ENCODE measurements around the gene MBNL2.

MBNL2 gene

DNA sequence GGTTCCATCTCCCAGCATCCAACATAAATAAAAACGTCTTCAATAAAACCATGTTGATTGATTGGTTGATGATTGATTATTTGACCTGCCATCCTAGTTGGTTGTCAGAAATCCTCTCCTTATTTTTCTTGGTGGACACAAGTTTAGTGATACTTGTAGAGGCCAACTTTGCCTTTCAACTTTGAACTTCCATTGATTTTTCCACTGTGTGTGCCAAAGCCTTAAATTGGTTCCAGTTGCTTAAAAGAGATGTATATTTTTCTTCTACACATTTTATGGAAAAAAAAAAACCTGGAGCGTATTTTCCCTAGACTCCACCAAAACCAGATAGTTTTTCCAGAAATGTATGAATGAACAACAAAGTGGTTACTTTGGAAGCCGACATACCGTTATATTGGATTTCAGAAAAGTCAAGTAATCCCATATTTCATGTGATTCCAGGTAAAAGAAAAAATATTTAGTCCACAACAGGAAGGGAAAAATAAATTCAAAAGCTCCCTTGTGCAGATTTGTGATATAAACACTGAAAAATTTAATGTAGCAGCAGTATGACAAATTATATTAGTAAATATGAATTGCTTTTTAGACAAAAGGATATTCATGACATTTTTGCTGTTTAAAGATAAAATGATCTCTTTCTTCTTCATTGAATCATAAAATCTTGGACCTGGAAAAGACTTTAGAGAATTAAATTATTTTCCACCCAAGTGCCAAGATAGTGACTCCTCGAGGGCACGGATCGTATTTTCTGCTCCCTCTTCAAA, 85.2 kb downstream of the MBNL2 start:
- DNase-seq = no peak

DNA sequence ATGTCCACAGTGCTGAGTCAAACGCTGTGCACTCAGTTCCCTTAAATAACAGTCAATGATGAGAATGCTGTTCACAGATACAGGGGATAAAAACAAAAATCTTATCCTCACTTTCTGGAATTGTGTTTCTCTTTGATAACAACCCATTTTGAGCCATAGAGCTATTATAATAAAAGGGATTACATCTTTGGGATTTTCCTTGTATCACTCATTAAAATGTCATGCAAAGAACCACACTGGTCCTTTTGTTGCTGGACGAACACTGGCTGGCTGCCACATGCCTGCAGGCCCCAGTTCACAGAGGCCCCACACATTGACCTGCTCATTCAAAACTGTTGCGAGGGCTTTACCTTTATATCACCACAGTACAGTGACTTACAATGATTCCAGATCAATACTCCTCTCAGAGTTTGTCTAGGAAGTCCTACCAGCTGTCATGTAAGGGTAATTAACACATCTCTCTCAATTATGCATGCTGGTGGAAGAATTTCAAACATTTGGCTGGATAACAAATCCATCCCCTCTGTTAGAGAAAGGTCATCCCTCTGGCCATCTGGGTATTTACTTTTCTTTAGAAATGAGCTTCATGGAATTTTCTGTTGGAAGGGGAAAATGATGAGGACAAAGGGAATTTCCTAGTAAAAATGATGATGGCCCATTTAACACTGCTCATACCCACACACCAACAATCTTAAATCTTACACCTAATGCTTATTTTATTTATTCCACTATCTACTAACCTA, 85.9 kb downstream of the MBNL2 start:
- no peak for DNase-seq

DNA sequence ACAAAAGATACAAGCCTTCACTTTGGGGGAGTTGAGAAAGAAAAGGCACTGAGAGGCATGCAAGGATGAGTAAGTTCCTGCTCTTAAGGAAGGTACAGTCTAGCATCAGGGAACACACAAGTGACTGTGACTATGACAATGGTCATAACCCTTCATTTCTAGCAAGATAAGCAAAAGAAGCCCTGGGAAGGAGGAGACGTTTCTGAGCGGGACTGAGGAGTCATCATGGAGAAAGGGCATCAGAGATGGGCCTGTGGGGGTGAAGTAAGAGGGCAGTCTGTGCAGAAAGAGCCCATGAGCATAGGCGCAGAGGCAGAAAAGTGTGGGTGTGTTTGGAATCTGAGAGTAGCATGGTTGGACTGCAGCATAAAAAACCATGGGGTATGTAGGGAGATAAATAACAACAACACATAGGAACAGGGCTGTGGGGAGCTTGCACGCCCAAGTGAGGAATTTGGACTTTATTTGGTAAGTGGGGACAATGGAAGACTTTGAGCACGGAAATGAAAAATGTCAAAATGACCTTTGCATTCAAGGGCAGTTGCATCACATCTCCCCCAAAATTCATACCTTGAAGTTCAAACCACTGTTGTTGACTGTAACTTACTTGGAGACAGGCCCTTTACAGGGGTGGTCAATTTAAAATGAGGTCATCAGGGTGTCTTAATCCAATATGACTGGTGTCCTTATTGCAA, 86.7 kb downstream of the MBNL2 start:
- DNase-seq = no peak

DNA sequence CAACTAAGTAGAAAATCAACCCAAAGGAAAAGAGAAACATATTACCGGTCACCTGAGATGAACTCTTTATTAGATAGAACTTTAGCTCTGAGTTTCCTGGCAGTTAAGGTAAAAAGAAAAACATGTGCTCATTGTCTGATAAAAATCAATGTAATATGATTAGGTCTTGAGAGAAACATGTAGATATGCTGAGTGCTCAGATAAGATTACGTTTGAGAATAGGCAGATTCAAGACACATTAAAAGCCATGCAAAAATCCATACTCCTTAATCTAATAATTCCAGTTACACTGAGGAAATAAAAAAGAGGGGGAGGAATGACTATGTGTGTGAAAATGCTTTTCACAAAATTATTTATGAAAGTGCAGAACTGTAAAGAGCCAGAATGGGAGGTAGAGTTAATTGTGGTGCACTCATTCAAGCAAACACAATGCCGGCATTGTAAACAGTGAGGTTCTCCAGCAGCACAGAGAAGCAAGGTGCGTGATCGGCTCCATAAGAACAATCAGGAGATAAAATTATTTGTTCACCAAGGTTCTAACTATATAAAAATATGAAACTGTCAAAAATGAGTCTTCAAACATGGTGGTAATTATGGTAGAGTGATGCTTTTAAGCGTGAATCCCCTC, 88.8 kb downstream of the MBNL2 start:
- peak; percentile 43 for DNase-seq

DNA sequence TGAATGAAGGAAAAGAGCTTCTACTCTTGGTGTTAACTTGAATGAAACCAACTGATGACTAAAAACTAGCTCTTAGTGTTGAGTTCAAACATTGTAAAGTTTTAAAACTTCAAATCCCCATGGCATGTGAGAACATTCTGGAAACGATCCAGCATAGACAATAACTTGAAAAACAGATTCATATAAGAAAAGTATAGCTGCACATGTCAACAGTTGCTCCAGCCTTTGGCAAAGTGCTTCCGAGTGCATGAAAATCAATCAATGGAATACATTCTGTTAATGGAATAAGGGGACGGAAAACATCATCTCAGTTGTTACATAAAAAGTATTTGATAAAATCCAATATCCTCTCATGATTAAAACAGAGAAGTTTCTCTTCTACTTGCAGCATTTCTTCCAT, 89.8 kb downstream of the MBNL2 start:
- DNase-seq = no peak

DNA sequence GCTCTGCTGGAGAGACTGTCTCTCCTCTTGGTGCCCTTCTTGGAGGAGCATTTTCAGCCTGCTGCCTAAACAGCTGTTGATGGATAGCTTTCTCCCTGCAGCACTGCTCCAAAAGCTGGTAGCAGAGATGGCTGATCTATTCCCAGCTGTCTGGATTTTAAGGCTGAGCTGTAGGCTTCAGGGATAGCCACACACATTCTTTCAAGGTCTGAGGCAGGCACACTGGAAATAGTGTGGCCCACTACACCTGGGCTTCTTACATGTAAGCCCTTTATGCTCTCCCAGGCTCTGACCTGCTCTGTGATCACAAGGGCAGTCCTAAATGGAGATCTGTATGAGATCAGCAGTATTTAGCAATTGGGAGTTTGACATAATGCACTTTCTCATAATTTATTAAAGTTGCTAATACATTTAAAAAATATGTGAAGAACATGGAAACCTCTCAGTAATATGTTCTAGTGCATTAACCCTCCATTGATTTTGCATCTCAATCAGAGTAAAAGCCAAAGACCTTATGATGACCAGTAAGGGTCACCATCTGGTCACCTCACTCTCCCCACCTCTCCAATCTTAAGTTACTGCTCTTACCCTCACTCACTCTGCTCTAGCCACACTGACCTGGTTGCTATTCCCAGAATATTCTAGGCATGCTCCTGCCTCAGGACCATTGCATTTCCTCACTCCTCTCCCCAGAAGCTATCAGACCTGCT, 91.6 kb downstream of the MBNL2 start:
- DNase-seq = no peak

DNA sequence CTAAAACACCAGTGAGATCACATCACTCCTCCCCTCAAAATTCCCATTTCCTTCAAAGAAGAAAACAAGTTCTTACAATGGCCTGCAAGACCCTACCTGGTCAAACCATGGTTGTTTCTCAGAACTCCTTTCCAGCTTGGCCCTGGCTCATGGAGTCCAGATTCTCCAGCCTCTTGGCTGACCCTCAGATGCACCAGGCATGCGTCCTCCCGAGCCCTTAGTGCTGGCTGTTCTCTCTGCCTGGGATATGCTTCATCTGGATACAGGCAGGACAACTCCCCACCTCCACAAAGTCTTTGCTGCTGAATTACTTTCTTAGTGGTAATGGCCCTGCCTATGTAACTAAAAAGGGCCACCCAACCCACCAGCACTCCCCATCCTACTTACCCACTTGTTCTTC, 94.3 kb downstream of the MBNL2 start:
- no peak for DNase-seq

DNA sequence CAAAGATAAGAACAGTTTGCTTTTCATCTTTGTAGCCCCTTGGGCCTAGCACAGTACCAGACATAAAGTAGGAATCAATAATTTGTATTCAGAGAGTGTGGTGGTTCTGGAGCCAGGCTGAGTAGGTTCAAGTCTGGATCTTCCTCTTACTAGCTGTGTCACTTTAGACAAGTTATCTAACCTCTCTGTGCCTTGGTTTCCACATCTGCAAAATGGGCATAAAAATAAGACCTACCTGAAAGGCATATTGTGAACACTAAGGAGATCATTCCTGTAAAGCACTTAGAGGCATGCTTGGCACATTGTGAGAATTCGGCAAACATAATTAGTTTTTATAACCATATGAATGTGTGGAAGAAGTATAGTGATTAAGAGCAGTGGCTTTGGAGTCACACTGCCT, 95.8 kb downstream of the MBNL2 start:
- DNase-seq = no peak

DNA sequence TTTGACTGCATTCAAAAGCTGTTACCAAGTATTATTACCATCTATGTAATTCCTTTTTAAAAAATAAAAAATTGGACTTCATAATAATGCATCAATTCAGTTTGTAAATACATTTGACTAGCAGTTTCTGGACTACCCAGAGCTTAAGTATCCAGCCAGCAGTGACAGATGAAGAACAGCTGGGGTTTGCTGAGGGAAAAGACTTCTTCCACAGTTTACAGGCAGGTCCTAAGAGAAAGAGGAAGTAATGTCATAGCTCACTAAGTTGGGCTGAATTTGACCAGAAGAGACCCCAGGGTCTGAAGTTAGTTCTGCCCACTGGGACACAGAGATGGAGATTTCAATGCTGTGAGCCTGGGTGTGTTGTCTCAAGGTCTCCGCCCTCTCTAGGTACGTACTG, 96.4 kb downstream of the MBNL2 start:
- DNase-seq = no peak

DNA sequence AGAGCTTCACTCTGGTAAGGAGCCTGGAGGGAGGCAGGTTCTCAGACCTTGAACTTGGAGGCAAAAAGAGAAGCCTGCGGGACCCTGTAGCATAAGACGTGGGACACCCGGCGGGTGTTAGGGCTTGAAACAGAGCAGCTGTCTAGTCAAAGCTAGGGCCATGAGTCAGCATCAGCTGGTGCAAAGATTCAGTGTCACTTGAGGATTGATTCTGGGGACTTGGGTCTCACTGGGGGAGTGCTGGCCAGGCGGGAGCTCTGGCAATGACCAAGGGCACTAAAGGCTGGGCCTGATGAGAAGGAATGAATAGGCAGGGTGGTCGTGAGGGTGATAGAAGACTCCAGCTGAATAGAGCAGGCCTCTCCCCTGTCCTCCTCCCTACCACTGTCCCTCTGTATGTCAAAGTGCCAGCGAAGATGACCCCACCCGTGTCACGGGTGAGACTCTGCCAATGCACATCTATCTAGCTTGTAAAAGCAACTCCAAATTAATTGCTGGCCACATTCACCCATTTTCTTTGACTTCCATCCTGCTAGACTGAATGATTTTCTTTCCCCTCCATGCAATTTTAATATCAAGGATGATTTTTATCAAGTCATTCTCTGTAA, 97.1 kb downstream of the MBNL2 start:
- no peak for DNase-seq

DNA sequence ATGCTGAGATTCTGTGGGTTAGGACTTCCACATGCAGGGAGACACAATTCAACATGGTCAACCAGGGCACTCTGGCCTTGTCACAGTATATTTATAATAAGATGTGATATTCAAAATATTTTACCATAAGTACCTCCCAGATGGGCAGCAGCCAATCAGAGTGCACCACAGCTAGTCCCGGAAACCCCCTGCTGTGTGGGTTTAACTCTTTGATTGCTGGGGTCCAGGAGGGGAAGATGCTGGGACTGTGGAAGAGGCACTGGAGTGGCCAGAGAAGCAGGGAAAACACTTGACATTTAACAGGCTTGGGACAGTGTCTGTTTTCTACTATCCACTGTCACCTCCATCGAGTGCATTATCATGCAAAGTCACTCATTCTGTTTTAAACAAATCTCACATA, 99.0 kb downstream of the MBNL2 start:
- no peak for DNase-seq

DNA sequence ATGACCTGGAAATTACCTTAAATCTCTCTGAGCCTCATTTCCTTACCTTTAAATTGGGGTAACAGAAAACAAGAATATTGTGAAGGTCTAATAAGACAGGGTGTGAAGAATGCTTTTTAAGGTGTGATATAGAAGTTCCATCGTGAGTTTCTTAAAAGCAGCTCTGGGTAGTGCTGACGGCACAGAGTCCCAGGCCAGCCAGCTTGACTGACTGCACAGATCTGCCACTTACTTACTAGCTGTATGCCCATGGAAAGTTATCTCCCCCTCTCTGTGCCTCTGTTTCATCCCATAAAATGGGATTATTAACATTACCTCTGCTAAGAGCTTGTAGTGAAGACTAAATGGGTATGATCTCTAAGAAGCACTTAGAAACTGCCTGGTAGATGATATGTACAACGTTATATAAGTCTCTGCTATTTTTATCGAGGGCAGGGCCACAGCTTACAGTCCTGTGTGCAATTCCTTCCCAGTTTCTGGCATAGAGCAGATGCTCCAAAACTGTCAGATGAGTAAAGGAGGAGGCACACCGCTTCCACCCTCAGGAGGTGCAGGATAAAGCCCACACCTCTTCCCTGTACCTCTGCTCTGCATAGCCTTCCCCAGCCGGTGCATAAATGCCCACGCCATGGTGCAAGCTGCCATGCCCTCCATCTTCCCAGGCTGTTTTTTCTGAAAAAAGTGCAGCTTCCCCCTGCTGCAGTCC, 99.6 kb downstream of the MBNL2 start:
- no peak for DNase-seq

DNA sequence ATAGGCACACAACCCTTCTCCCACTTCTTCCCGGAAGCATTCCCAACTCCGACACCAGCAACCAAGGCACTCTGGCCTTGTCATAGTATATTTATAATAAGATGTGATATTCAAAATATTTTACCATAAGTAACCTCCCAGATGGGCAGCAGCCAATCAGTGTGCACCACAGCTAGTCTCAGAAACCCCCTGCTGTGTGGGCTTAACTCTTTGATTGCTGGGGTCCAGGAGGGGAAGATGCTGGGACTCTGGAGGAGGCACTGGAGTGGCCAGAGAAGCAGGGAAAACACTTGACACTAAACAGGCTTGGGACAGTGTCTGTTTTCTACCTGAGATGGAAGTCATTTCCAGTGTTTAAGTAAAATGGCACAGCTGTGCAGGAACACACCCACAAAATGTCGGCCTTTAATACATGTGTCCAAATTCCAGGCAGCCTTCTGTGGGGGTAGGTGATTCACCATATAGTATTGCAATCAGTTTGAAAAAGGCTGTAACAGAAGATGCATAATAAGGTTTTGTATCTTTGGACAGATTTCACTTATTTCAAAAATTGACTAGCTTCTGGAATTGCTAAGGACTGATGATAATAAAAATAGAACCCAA, 100.7 kb downstream of the MBNL2 start:
- DNase-seq = no peak

DNA sequence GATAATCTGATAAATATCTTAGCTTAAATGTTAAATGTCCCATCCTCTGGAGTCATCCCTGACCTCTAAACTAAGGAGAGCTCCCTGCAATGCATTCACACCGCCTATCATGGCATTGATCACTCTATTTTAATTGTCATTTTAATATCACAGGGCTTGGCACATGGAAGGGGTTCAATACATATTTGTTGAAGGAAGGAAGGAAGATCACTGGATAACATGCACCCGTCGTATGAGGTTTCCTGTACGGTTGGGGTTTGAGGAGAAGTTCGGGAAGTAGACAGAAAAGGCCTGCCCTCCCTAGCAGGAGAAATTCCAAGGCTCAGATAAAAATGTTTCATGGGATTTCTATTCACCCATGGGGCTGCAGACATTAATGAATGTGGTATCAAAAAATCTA, 102.0 kb downstream of the MBNL2 start:
- DNase-seq = no peak

DNA sequence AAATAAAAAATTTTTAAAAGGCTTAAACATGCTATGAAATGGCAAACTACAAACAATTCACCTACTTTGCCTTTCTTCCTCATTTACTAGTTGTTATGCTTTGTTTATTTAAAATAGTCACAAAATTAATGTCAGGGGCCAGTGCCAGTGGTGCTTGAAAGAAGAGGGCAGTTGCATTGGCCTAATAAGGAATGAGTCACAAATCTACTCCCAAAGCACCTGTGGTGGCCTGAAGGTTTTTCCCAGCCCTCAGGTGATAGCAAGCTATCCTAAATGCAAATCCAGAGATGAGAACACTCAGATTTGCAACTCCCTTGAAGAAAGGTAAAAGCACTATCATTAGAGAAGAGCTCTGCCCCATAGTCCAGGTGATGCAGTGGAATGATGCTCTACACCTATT, 103.6 kb downstream of the MBNL2 start:
- DNase-seq = no peak

DNA sequence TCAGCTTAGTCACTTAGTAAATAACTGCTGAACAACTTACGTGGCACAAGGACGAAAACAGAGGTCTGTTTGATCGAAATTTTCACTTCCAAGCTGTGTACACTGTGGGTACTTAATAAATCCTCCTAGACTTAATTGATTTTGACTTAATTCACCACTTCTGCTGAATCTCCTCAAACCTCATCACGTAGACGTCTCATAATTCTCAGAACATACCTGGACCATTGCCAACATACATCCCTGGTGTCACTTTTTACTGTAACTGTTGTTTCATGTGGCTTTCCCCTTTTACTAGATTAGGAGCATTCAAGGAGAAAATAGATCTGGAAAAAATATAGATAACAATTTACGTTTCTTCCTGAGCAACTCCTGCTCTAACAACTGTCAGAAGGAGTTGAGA, 105.0 kb downstream of the MBNL2 start:
- DNase-seq = no peak

DNA sequence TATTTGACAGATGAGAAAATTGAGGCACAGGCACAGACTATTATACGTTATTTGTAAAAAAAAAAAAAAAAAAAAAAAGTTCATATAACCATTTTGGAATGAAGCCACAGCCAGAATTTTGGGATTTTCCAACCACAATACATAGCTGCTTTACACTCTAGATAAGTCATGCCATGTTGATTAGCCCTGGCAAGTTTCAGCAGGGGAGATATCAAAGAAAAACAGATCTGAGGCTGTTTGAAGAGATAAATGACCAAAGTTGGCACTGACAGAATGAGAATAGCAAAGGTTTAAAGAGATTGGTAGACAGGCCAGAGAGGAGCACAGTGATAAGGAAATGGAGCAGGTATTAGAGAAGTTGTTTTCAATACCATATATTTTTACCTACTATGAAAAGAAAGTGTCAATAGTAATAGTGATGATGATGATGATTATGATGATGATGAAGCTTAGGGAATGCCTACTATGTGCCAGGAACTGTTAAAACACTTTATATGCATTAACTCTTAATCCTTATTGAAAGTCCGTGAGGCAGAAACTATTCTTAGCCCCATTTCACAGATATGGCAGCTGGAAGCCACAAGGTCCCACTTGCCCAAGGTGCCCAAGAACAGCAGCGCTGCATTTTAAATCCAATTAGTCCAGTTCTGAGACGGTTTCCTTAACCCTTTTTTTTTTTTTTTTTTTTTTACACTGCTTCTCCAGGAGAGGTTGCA, 105.5 kb downstream of the MBNL2 start:
- DNase-seq = no peak

DNA sequence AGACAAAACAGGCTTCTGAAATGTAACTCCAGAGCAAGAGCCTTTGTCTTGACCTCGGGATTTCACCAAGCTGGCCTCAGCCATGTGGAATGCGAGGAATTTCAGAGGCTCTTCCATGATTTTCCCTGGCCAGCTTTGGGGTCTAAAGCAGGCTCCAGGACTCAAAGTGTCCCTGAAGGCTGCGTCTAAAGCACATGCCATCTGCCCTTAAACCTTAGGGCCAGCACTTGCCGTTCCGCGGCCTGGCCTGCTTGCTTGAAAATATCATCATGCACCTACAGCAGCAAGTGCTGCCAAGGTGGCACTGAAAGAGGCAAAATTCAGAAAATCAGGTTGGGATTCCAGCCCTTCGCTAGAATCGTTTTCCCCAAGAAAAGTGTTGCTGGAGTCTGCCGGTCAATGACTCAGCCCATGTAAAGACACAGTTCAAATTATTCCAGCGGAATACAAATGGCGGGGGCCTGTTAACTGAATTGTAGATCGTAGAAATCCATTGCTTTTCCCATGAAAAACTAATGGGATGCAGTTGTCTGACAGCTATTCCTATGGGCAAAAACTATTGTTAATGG, 106.2 kb downstream of the MBNL2 start:
- no peak for DNase-seq

DNA sequence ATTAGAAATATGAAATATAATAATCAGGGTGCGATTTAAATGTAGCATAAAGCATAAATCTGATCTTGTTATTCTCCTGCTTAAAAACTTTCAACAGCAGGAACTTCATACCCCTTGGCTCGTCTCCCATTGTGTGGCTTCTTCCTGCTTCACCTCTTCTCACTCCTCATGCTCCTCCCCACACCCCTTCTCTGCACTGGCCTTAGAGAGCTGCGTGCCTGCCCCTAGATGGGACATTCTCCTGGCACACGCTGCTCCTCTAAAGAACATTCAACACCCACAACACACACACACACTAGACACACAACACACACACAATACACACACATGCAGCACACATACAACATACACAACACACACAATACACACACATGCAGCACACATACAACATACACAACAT, 107.2 kb downstream of the MBNL2 start:
- DNase-seq = no peak

DNA sequence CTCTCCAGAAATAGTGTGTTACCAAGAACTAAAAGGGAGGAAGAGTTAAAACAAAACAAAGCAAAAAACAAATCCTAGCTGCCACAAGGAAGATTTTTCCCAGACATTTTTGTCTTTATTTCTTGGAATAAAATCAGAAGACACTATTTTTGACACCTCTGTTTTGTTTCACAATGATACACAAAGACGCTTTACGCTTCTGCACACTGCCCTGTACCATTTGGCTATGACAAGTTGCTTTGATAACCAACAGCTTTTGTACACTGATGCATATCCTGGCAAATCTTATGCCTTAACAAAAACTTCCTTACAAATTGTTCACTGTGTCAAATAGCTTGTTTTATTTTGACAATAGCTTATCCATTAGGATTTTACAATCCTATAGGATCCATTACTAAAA, 108.3 kb downstream of the MBNL2 start:
- no peak for DNase-seq

Measured in NCI-H774 (cell line).